H1 (cell line): Measurements from ENCODE around the gene CLDN9. TPM values are rescaled to one million over a fixed set of nuclear protein-coding genes. Genes with fewer than 3 reads are reported as not detected.

ENCODE experiments used
- CTCF ChIA-PET: fragments of 300-600 bp; sonication (Branson Sonifier 250); formaldehyde crosslinking; loops from one replicate; lab custom pipeline; 2021; ENCODE audit not compliant: partially characterized antibody; lab: Charles Lee
- POLR2A ChIA-PET: fragments of 300-600 bp; sonication (Branson Sonifier 250); formaldehyde crosslinking; loops from one replicate; lab custom pipeline; 2021; ENCODE audit warnings: inconsistent platforms; ENCODE audit not compliant: partially characterized antibody; lab: Charles Lee
- DNase-seq, 2 experiments: peaks; one replicate each; pipeline versions ENCODE4 v3.0.0 to v3.0.0-alpha.2; 2010 to 2022; ENCODE audit warnings: low spot score in 2 of 2, low read depth in 1 of 2, mixed read lengths in 1 of 2
- FAIRE-seq: peaks from 2 replicates; lab custom pipeline; 2011; peaks lifted over from hg19 to GRCh38; lab: Jason Lieb, UNC
- H2AFZ ChIP-seq: 2 replicates; pipeline ENCODE4 v1.8.1; 2012; ENCODE audit warnings: low read length, inconsistent platforms
- H2AK5ac ChIP-seq: 2 replicates; pipeline ENCODE4 v1.6.1; 2013; ENCODE audit warnings: low read depth, low read length
- H2BK120ac ChIP-seq: replicated peaks from 2 replicates; pipeline ENCODE3; 2013; ENCODE audit warnings: low read depth, low read length, inconsistent platforms
- H2BK12ac ChIP-seq: 2 replicates; pipeline ENCODE4 v1.6.1; 2013; ENCODE audit warnings: low read depth, low read length
- H2BK15ac ChIP-seq: 2 replicates; pipeline ENCODE4 v1.6.1; 2013; ENCODE audit warnings: low read length
- H2BK20ac ChIP-seq: 2 replicates; pipeline ENCODE4 v1.6.1; 2013; ENCODE audit warnings: low read length
- H2BK5ac ChIP-seq: 2 replicates; pipeline ENCODE4 v1.6.1; 2013; ENCODE audit warnings: low read depth, low read length
- H3K14ac ChIP-seq: 2 replicates; pipeline ENCODE4 v1.6.1; 2013; ENCODE audit warnings: inconsistent platforms; ENCODE audit not compliant: insufficient read length
- H3K18ac ChIP-seq: 2 replicates; pipeline ENCODE4 v1.6.1; 2013; ENCODE audit warnings: low read length; ENCODE audit errors: extremely low read depth
- H3K23ac ChIP-seq: 2 replicates; pipeline ENCODE4 v1.6.1; 2013; ENCODE audit warnings: inconsistent platforms; ENCODE audit not compliant: insufficient read length
- H3K23me2 ChIP-seq: 2 replicates; pipeline ENCODE4 v1.6.1; 2013; ENCODE audit warnings: low read depth, low read length
- H3K27ac ChIP-seq: 2 replicates; pipeline ENCODE4 v1.6.1; 2011; ENCODE audit warnings: low read depth, low read length, inconsistent platforms
- H3K27me3 ChIP-seq, 4 experiments: replicated peaks in 1 of 4; 1 replicate in 1 of 4; 2 replicates in 3 of 4; pipeline versions ENCODE4 v1.6.1 to v1.8.1; 2011 to 2013; ENCODE audit warnings: low read length in 3 of 4, mild to moderate bottlenecking in 3 of 4, inconsistent platforms in 2 of 4, mixed read lengths in 2 of 4, moderate library complexity in 1 of 4; ENCODE audit not compliant: control insufficient read depth in 3 of 4, insufficient read depth in 3 of 4; ENCODE audit errors: extremely low read depth in 1 of 4
- H3K36me3 ChIP-seq, 4 experiments: 2 replicates each; pipeline versions ENCODE4 v1.6.1 to v1.8.1; 2011 to 2013; ENCODE audit warnings: mild to moderate bottlenecking in 4 of 4, low read length in 3 of 4, moderate library complexity in 2 of 4, control low read depth in 1 of 4, inconsistent platforms in 1 of 4; ENCODE audit not compliant: insufficient read depth in 4 of 4, control insufficient read depth in 2 of 4
- H3K4ac ChIP-seq: replicated peaks from 2 replicates; pipeline ENCODE3; 2013; ENCODE audit warnings: low read length, low read depth, mixed read lengths, inconsistent platforms; ENCODE audit not compliant: insufficient read length
- H3K4me1 ChIP-seq, 4 experiments: replicated peaks in 1 of 4; 1 replicate in 1 of 4; 2 replicates in 3 of 4; pipeline versions ENCODE4 v1.6.1 to v1.8.1; 2011 to 2013; ENCODE audit warnings: low read length in 3 of 4, inconsistent platforms in 2 of 4, mixed read lengths in 1 of 4; ENCODE audit not compliant: insufficient read depth in 4 of 4, control insufficient read depth in 3 of 4
- H3K4me2 ChIP-seq, 2 experiments: 2 replicates each; pipeline versions ENCODE4 v1.6.1 to v1.8.1; 2011 to 2013; ENCODE audit warnings: low read depth in 2 of 2, low read length in 2 of 2, control low read depth in 1 of 2, inconsistent platforms in 1 of 2, mild to moderate bottlenecking in 1 of 2; ENCODE audit not compliant: insufficient read depth in 1 of 2
- H3K4me3 ChIP-seq, 4 experiments: fragments of 200-600, 300-600 bp in 1 of 4; sonication (generic), shearing (Covaris generic), sonication (Bioruptor Twin) in 1 of 4; 2 replicates each; pipeline versions ENCODE4 v1.5.1 to v1.8.1; 2011 to 2016; ENCODE audit warnings: low read length in 4 of 4, low read depth in 3 of 4, control low read depth in 2 of 4, inconsistent platforms in 2 of 4, mild to moderate bottlenecking in 2 of 4, mixed read lengths in 1 of 4, moderate library complexity in 1 of 4; ENCODE audit not compliant: insufficient read depth in 2 of 4; ENCODE audit errors: extremely low read depth in 1 of 4
- H3K56ac ChIP-seq: replicated peaks from 2 replicates; pipeline ENCODE3; 2013; ENCODE audit warnings: low read depth, mild to moderate bottlenecking, mixed read lengths, low read length, inconsistent platforms; ENCODE audit not compliant: insufficient read length
- H3K79me1 ChIP-seq: 2 replicates; pipeline ENCODE4 v1.6.1; 2013; ENCODE audit warnings: low read depth, low read length, control low read depth
- H3K79me2 ChIP-seq, 2 experiments: 2 replicates each; pipeline versions ENCODE4 v1.6.1 to v1.8.1; 2012 to 2013; ENCODE audit warnings: low read length in 2 of 2, mild to moderate bottlenecking in 2 of 2, inconsistent platforms in 1 of 2; ENCODE audit not compliant: insufficient read depth in 2 of 2, control insufficient read depth in 1 of 2
- H3K9ac ChIP-seq, 4 experiments: replicated peaks in 1 of 4; 1 replicate in 1 of 4; 2 replicates in 3 of 4; pipeline versions ENCODE4 v1.6.1 to v1.8.1; 2011 to 2013; ENCODE audit warnings: low read depth in 3 of 4, low read length in 3 of 4, control low read depth in 2 of 4, mild to moderate bottlenecking in 2 of 4, moderate library complexity in 2 of 4, inconsistent platforms in 1 of 4; ENCODE audit errors: extremely low read depth in 1 of 4
- H3K9me3 ChIP-seq, 2 experiments: 2 replicates each; pipeline versions ENCODE4 v1.6.1 to v1.8.1; 2012 to 2013; ENCODE audit warnings: mild to moderate bottlenecking in 2 of 2, moderate library complexity in 2 of 2, control low read depth in 1 of 2, inconsistent platforms in 1 of 2, low read depth in 1 of 2, low read length in 1 of 2, mixed read lengths in 1 of 2; ENCODE audit not compliant: insufficient read depth in 2 of 2
- H4K20me1 ChIP-seq, 2 experiments: replicated peaks in 1 of 2; 2 replicates each; pipeline versions ENCODE3 to v1.8.1; 2011 to 2013; ENCODE audit warnings: inconsistent platforms in 2 of 2, low read length in 2 of 2, mild to moderate bottlenecking in 1 of 2; ENCODE audit not compliant: insufficient read depth in 2 of 2, control insufficient read depth in 1 of 2
- H4K5ac ChIP-seq: 2 replicates; pipeline ENCODE4 v1.6.1; 2013; ENCODE audit warnings: low read length, low read depth, mixed read lengths, inconsistent platforms; ENCODE audit not compliant: insufficient read length
- H4K8ac ChIP-seq: 2 replicates; pipeline ENCODE4 v1.8.0; 2013; ENCODE audit warnings: mild to moderate bottlenecking, moderate library complexity, low read length, inconsistent platforms; ENCODE audit not compliant: insufficient read depth; ENCODE audit errors: extremely low read depth
- H4K91ac ChIP-seq: replicated peaks from 2 replicates; pipeline ENCODE3; 2013; ENCODE audit warnings: low read length, mixed read lengths, inconsistent platforms; ENCODE audit not compliant: insufficient read length
- CBX5 ChIP-seq: fragments of 300-800, 300-1000 bp; sonication (generic); IDR thresholded peaks from 2 replicates; pipeline ENCODE4 v1.7.1; 2016; ENCODE audit warnings: antibody characterized with exemption, low read length, low read depth
- CHD1 ChIP-seq: IDR thresholded peaks from 2 replicates; pipeline ENCODE4 v1.6.1; 2012; ENCODE audit warnings: low read depth, low read length, improper control_type of control experiment
- E2F6 ChIP-seq: IDR thresholded peaks from 2 replicates; pipeline ENCODE4 v1.6.1; 2012; ENCODE audit warnings: inconsistent platforms
- EP300 ChIP-seq, 2 experiments: IDR thresholded peaks; 1 replicate in 1 of 2; 2 replicates in 1 of 2; pipeline ENCODE4 v1.6.1; 2011 to 2012; ENCODE audit warnings: low read depth in 2 of 2, low read length in 2 of 2, mild to moderate bottlenecking in 2 of 2, borderline replicate concordance in 1 of 2, inconsistent platforms in 1 of 2, moderate library complexity in 1 of 2
- KDM4A ChIP-seq: IDR thresholded peaks from one replicate; pipeline ENCODE4 v1.7.1; 2012; ENCODE audit warnings: low read depth, mild to moderate bottlenecking, moderate library complexity, low read length, inconsistent platforms; ENCODE audit not compliant: severe bottlenecking
- KDM5A ChIP-seq: fragments of 200-600 bp; IDR thresholded peaks from 2 replicates; pipeline ENCODE4 v1.7.1; 2012; ENCODE audit warnings: mild to moderate bottlenecking, low read length, inconsistent platforms, mixed read lengths
- RBBP5 ChIP-seq: IDR thresholded peaks from 2 replicates; pipeline ENCODE4 v1.7.1; 2012; ENCODE audit warnings: low read depth, mild to moderate bottlenecking, inconsistent platforms, low read length, moderate library complexity, borderline replicate concordance
- SIN3A ChIP-seq, 2 experiments: IDR thresholded peaks in 1 of 2; conservative IDR thresholded peaks in 1 of 2; 2 replicates each; pipeline ENCODE4 v1.6.1; 2011 to 2012; ENCODE audit warnings: low read length in 2 of 2, improper control_type of control experiment in 1 of 2, low read depth in 1 of 2, mild to moderate bottlenecking in 1 of 2
- TEAD4 ChIP-seq: IDR thresholded peaks from 2 replicates; pipeline ENCODE4 v1.6.1; 2012; ENCODE audit warnings: low read depth, low read length, inconsistent platforms, mixed read lengths
- WGBS, 2 experiments: shearing (Covaris generic) in 1 of 2; methylation state at CpG; one replicate each; pipeline versions ENCODE4 v1.1.6 to v1.1.7; 2013 to 2015; ENCODE audit warnings: low lambda C conversion rate in 2 of 2, mixed read lengths in 2 of 2, inconsistent platforms in 1 of 2, low coverage in 1 of 2, missing lambda C conversion rate in 1 of 2; ENCODE audit not compliant: insufficient replicate concordance in 2 of 2, insufficient coverage in 1 of 2, insufficient read length in 1 of 2; ENCODE audit errors: extremely low coverage in 1 of 2, missing lambda C conversion rate in 1 of 2; 5-methylcytosine and 5-hydroxymethylcytosine counted together
- polyA plus RNA-seq, 7 experiments: library from polyadenylated mRNA; depleted of rRNA in 3 of 7; stranded (reverse) in 5 of 7; unstranded in 2 of 7; fragments of >200 nt in 5 of 7; fragments of 200-250 nt in 2 of 7; gene quantifications; 1 replicate in 5 of 7; 2 replicates in 1 of 7; 4 replicates in 1 of 7; pipeline versions ENCODE4 v1.2.1 to v1.2.3, GENCODE V29; 2011 to 2013; ENCODE audit warnings: missing spikeins in 2 of 7, mixed read lengths in 2 of 7
- total RNA-seq: library from RNA; stranded (reverse); fragmentation: NEBNext Ultra II Directional; extraction: Animal tissue kit (Norgen Biotek cat#: 25700); gene quantifications from 2 replicates; pipeline ENCODE4 v1.2.1, GENCODE V29; 2021

The CLDN9 gene
- total and polyA plus RNA-seq, 2 of the 8 experiments (the other 6 are each of a cell fraction or from before 2014, with no cell fraction given) = 0.60 to 0.89 TPM

DNA sequence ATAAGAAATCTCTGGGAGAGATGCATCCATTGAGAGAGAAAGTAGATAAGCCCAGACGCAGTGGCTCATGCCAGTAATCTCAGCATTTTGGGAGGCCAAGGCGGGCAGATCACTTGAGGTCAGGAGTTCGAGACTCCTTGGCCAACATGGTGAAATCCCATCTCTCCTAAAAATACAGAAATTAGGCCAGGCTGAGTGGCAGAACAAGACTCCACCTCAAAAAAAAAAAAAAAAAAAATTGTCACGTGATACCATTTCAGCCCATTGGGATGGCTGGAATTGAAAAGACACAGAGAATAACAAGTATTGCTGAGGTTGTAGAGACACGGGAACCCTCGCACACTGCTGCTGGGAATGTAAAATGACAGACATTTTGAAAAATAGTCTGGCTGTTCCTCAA is 49.8 kb downstream of the CLDN9 start:
- Histone ChIP-seq H3K4ac (no peak overlapping the region), H2AFZ (no peak overlapping the region), H3K27ac (no peak overlapping the region), H3K36me3 (no peaks in the 10 kb centered on the region), H4K8ac (no peak overlapping the region), H2BK120ac (no peak overlapping the region), H3K9ac (no peak overlapping the region), H3K18ac (no peak overlapping the region), H3K9me3 (no peaks in the 10 kb centered on the region), H2BK5ac (no peak overlapping the region), H3K56ac (no peak overlapping the region), H3K79me2 (no peaks in the 10 kb centered on the region), H3K4me2 (no peak overlapping the region), H3K23ac (no peak overlapping the region)
- 88% methylated on average over 6 of the region's 6 CpGs; no CpG with 5 or more reads in 1 of the 2 experiments for WGBS, 2 experiments
- ChIA-PET CTCF (interaction anchor here (0.6 to 8.3 kb wide), 6 partner anchors 11 to 801 kb away, joined by 3 to 76 read pairs (median 4); partner anchors contain the start of gene ZSCAN10), POLR2A (interaction anchor here (1.0 to 12.7 kb wide), 6 partner anchors 12 to 43 kb away, joined by 3 to 140 read pairs (median 8); partner anchors contain the start of genes CLDN6, TNFRSF12A and ZSCAN10)
- DNase-seq = no peak
- TF ChIP-seq SIN3A (conservative IDR thresholded peaks at IDR 0.05 in 1 of 2, IDR thresholded peaks at IDR 0.05 in 1 of 2; ENCODE audit: low read depth in 1 of 2, low read length in 2 of 2) (no peak), TEAD4 (no peak), RBBP5 (no peak), CHD1 (no peak), CBX5 (no peak), EP300 (IDR thresholded peaks at IDR 0.05; ENCODE audit: borderline replicate concordance in 1 of 2, low read depth in 2 of 2, low read length in 2 of 2) (no peak), KDM4A (no peak), E2F6 (no peak), KDM5A (no peak)
- TF ChIP-seq, all 59 proteins: peak for 0
- no peaks in the 10 kb centered on the region for H3K79me1 ChIP-seq
- FAIRE-seq = no peak
- no peak overlapping the region for H3K14ac ChIP-seq
- H3K23me2 ChIP-seq = peaks cover 6% of the 10 kb centered on the region; the same call in 1 of the 2 replicates
- H4K5ac ChIP-seq = no peak overlapping the region
- no peak overlapping the region for H2BK20ac ChIP-seq
- H3K4me1 ChIP-seq = peaks cover 4 to 11% (median 5%) of the 10 kb centered on the region in 4 experiments; a peak in 5 of 7 replicates
- no peak overlapping the region for H2BK12ac ChIP-seq
- no peak overlapping the region for H2BK15ac ChIP-seq
- H3K4me3 ChIP-seq = no peak overlapping the region
- H4K91ac ChIP-seq = no peak overlapping the region
- no peak overlapping the region for H2AK5ac ChIP-seq
- H4K20me1 ChIP-seq = peaks cover 2% of the 10 kb centered on the region in 2 experiments
- H3K27me3 ChIP-seq = no peaks in the 10 kb centered on the region; a peak in 1 of 7 replicates
